Metanephros (tissue), 1 donor: ENCODE results near the gene ABLIM3. TPM values are rescaled to one million over a fixed set of nuclear protein-coding genes. Genes with fewer than 3 reads are reported as not detected.

Experiments
- total RNA-seq: library from RNA; depleted of rRNA; stranded (reverse); fragments of >200 nt; gene quantifications from one replicate; pipeline ENCODE4 v1.2.3, GENCODE V29; 2014

ABLIM3 gene
- total RNA-seq: 5.7 TPM

DNA sequence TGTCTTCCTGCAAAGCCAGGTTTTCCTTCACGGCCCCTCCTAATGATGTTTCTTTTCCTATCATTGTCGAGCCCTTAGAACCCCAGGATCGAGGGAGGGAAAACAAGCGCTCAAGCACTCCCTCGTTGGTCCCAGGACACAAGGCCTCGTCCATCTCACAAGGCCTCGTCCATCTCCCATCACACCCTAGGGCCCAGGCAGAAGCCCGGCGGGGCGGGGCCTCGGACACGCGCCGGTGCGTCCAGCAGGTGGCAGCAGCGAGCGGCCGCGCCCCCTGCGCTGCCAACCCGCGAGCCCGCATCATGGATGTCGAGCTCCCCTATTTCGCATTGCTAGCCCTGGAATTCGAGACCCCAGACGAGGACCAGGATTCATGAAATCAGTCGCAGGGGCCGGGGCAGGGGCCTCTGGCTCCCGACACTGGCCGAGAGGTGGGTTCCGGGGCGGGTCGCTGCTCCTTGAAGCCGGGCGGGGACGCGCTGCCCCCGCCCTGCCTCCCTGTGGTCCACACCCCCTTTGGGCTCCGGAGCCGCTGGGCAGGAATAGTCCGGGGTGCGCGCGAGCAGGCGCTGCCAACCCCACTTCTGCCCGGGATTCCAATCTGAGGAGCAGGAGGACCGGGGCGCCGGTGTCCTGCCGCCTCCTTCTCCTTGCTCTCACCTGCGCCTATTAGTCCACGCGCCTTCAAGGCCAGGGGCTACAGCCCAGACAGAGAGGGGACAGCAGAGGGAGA, at the start of gene ABLIM3:
Gene ABLIM3, plus strand, starts transcription at position 270 of the 733 bp plus-strand sequence. CDS start 603 bp downstream, outside the sequence.

DNA sequence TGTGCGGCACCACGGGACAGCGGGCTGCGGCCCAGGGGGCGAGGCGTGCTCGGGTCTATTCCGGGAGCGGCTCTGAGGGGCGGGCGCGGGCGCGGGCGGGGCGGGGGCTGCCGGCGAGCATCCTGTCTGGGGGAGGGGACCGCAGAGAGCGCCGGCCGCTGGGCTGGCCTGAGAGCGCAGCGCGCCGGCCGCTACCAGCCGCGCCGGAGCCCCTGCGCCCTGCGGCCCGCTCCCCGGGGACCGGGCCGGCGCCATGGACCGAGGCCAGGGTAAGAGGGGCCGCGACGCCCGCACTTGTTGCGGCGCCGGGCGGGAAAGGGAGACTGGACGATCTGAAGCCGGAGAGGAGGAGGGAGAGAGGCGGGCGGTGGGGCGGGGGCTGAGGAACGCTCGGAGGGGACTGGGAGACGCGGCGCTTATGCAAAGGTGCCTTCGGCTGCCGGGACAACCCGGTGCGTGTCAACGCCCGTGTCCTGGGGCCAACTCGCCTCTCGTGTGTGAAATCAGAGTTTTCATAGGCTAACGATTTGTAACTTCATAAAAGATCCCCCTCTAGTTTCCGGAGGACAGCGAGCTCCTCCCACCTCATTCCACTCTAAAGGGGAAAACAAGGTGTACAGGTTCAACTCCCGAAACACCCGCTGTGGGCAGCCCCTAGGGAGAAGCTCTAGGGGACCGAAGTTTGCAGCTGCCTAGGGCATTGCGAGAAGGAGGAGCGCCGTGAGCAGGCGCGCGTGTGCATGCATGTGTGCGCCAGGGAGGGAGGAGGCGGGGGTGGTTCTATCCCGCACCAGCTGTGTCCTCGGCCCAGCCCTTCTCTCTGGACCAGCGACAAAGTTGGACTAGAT, 130.6 kb downstream of the ABLIM3 start, which contains the start of gene AFAP1L1:
Gene AFAP1L1, plus strand, starts transcription at position 144 of the 848 bp plus-strand sequence. Its CDS starts 110 bp downstream, at position 254.

Other genes with a start within 250 kb of the ABLIM3 start
- gene SH3TC2, start 78.4 kb upstream of the ABLIM3 start, total RNA-seq: 1.8 TPM
- gene AFAP1L1, start 130.4 kb downstream of the ABLIM3 start, total RNA-seq: 49.8 TPM
- gene GRPEL2, start 204.0 kb downstream of the ABLIM3 start, total RNA-seq: 18.6 TPM
- gene PCYOX1L, start 216.6 kb downstream of the ABLIM3 start, total RNA-seq: 9.9 TPM
- gene IL17B, start 237.8 kb downstream of the ABLIM3 start, total RNA-seq: 13.8 TPM